Panc1 (cell line): ENCODE results near the gene TMEM259.
A peak's percentile ranks its signal among the peaks of the same experiment; 100 is the strongest.

Source experiments
- CTCF ChIP-seq: fragments of 450-650 bp; IDR thresholded peaks from 2 replicates; pipeline ENCODE4 v1.5.1; 2017; ENCODE audit warnings: mild to moderate bottlenecking
- POLR2AphosphoS5 ChIP-seq: IDR thresholded peaks from 2 replicates; pipeline ENCODE4 v1.6.1; 2012; ENCODE audit warnings: mild to moderate bottlenecking, low read depth, low read length, moderate library complexity
- REST ChIP-seq, 2 experiments: IDR thresholded peaks; 2 replicates each; pipeline ENCODE4 v1.6.1; 2011 to 2012; ENCODE audit warnings: low read depth in 2 of 2, control low read depth in 1 of 2, low read length in 1 of 2, mild to moderate bottlenecking in 1 of 2, moderate library complexity in 1 of 2; ENCODE audit not compliant: insufficient read depth in 1 of 2
- SIN3A ChIP-seq: IDR thresholded peaks from 2 replicates; pipeline ENCODE4 v1.6.1; 2012; ENCODE audit warnings: low read depth, mild to moderate bottlenecking, low read length, moderate library complexity, borderline replicate concordance; ENCODE audit not compliant: insufficient read depth

- TF ChIP-seq CTCF (no peak), SIN3A (no peak), REST (IDR thresholded peaks at IDR 0.05; ENCODE audit: insufficient read depth in 1 of 2, low read depth in 2 of 2, low read length in 1 of 2) (no peak), POLR2AphosphoS5 (peak; percentile 50; the same call in 1 of the 2 replicates)
Observed at GRCh38 chr19:1041835-1042685, 21.1 kb upstream of the TMEM259 start.
